DND-41 (cell line): ENCODE measurements around the gene NACC2.

Experiments used
- ATAC-seq: fragments of 200-7000 bp; cut with Tn5 transposase; 3 replicates; pipeline ENCODE4 v1.9.1; 2021; ENCODE audit warnings: low read depth; ENCODE audit not compliant: insufficient read depth
- DNase-seq: peaks from one replicate; pipeline ENCODE4 v3.0.0-alpha.2; 2020
- H2AFZ ChIP-seq: 2 replicates; pipeline ENCODE4 v1.6.0; 2012; ENCODE audit warnings: low read depth, low read length
- H3K27ac ChIP-seq: 2 replicates; pipeline ENCODE4 v1.5.1; 2012; ENCODE audit warnings: low read length, inconsistent platforms
- H3K27me3 ChIP-seq: fragments of 200-600 bp; sonication (generic); 2 replicates; pipeline ENCODE4 v1.6.0; 2012; ENCODE audit warnings: low read length, mild to moderate bottlenecking, inconsistent platforms; ENCODE audit not compliant: insufficient read depth, poor library complexity
- H3K36me3 ChIP-seq: 2 replicates; pipeline ENCODE4 v1.5.1; 2012; ENCODE audit warnings: low read length, inconsistent platforms; ENCODE audit not compliant: insufficient read depth
- H3K4me1 ChIP-seq: 2 replicates; pipeline ENCODE4 v1.5.1; 2012; ENCODE audit warnings: mild to moderate bottlenecking, low read length; ENCODE audit not compliant: insufficient read depth
- H3K4me2 ChIP-seq: 2 replicates; pipeline ENCODE4 v1.6.0; 2012; ENCODE audit warnings: mild to moderate bottlenecking, moderate library complexity, low read length, inconsistent platforms; ENCODE audit not compliant: insufficient read depth
- H3K4me3 ChIP-seq, 2 experiments: fragments of 200-600 bp in 1 of 2; shearing (Covaris generic) in 1 of 2; 2 replicates each; pipeline ENCODE4 v1.5.1; 2012 to 2016; ENCODE audit warnings: inconsistent platforms in 2 of 2, low read length in 2 of 2, mild to moderate bottlenecking in 2 of 2, low read depth in 1 of 2, moderate library complexity in 1 of 2
- H3K79me2 ChIP-seq: 2 replicates; pipeline ENCODE4 v1.6.0; 2012; ENCODE audit warnings: low read length, inconsistent platforms; ENCODE audit not compliant: insufficient read depth
- H3K9ac ChIP-seq: 2 replicates; pipeline ENCODE4 v1.6.0; 2012; ENCODE audit warnings: low read depth, mild to moderate bottlenecking, inconsistent platforms, low read length, moderate library complexity
- H3K9me3 ChIP-seq: 2 replicates; pipeline ENCODE4 v1.5.1; 2012; ENCODE audit warnings: low read length, moderate library complexity, mild to moderate bottlenecking, inconsistent platforms; ENCODE audit not compliant: insufficient read depth, severe bottlenecking
- H4K20me1 ChIP-seq: 2 replicates; pipeline ENCODE4 v1.6.0; 2012; ENCODE audit warnings: low read length; ENCODE audit not compliant: insufficient read depth
- CTCF ChIP-seq: IDR thresholded peaks from 2 replicates; pipeline ENCODE4 v1.5.1; 2012; ENCODE audit warnings: borderline replicate concordance, low read length, moderate library complexity, mild to moderate bottlenecking; ENCODE audit not compliant: poor library complexity, severe bottlenecking; ENCODE audit errors: extremely low read depth
- EZH2 ChIP-seq: IDR thresholded peaks from 3 replicates; pipeline ENCODE4 v1.6.1; 2012; ENCODE audit warnings: borderline replicate concordance, low read depth, mild to moderate bottlenecking, moderate library complexity, low read length, inconsistent platforms; ENCODE audit not compliant: severe bottlenecking

The NACC2 gene

DNA sequence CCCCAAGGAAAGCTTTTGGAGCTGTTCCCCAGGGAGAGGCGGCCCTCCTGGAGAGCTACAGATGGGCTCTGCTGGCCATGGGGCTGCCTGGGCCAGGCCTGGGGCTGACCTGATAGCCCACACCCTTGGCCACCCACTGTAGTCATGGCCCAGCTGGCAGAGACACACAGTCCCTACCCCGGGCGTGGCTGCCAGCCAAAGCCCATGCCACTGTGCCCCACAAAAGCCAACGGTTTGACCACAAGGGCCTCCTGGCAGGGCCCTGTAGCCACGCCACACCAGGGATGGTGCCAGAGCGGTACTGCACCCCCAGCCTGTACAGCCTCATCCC, 15.2 kb downstream of the NACC2 start:
- Histone ChIP-seq H3K9ac (no peak overlapping the region), H4K20me1 (peaks cover 4% of the 10 kb centered on the region; the same call in 1 of the 2 replicates), H3K79me2 (no peaks in the 10 kb centered on the region)

DNA sequence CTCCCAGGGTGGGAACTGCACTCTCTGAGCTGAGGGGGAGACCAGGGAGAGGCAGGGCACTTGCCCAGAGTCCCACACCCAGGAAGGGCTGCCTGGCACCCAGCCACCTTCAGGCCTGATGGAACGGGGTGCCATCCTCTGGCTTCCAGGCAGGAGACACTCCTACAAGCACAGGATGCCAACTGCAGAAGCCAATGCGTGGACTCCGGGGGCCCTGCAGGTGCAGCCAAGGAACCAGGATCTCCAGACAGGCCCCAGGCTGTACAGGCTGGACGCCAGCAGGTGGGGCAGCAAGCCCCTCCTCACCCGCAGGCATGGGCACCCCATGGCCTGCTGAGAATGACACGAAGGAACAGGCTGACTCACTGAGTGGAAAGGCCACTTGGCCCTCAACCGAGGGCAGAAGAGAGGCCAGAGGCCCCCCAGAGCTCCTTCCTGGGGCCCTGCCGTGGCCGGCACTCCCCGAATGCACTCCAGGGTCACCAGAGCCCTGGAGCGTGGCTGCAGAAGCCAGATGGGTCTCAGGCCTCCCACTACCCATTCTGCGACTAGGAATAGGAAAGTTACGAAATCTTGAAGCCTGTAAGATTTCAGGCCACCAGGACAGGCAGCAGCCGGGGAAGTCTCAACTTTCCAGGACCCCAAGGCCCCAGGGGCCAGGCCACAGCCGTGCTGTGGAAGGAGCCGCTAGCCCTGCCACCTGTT, 15.7 kb downstream of the NACC2 start:
- Histone ChIP-seq H3K4me1 (no peaks in the 10 kb centered on the region), H4K20me1 (peaks cover 4% of the 10 kb centered on the region; the same call in 1 of the 2 replicates), H3K4me2 (no peak overlapping the region), H3K27ac (no peak overlapping the region), H3K27me3 (no peaks in the 10 kb centered on the region), H3K36me3 (no peaks in the 10 kb centered on the region), H2AFZ (no peak overlapping the region), H3K9me3 (no peaks in the 10 kb centered on the region), H3K9ac (no peak overlapping the region), H3K79me2 (no peaks in the 10 kb centered on the region), H3K4me3 (no peak overlapping the region)
- ATAC-seq: no peak
- no peak for DNase-seq
- TF ChIP-seq EZH2 (no peak), CTCF (no peak)

More for the DNA sequence above, 15.2 kb downstream of the NACC2 start:
- Histone ChIP-seq H2AFZ (no peak overlapping the region), H3K9me3 (no peaks in the 10 kb centered on the region), H3K27me3 (no peaks in the 10 kb centered on the region), H3K27ac (no peak overlapping the region), H3K4me2 (no peak overlapping the region), H3K4me1 (no peaks in the 10 kb centered on the region), H3K36me3 (no peaks in the 10 kb centered on the region), H3K4me3 (no peak overlapping the region)
- no peak for TF ChIP-seq CTCF
- ATAC-seq (no peak), DNase-seq (no peak)

- Histone ChIP-seq H3K4me2 (no peak overlapping the region), H3K4me1 (no peaks in the 10 kb centered on the region)
Observed at GRCh38 chr9:136078498-136079011, 16.5 kb downstream of the NACC2 start.

More at GRCh38 chr9:136078498-136079011, 16.5 kb downstream of the NACC2 start:
- no peaks in the 10 kb centered on the region for H3K79me2 ChIP-seq
- H3K9ac ChIP-seq: no peak overlapping the region
- no peak overlapping the region for H3K4me3 ChIP-seq
- DNase-seq (no peak), ATAC-seq (no peak)
- no peaks in the 10 kb centered on the region for H3K9me3 ChIP-seq
- no peaks in the 10 kb centered on the region for H3K36me3 ChIP-seq
- H2AFZ ChIP-seq: no peak overlapping the region
- H3K27me3 ChIP-seq: no peaks in the 10 kb centered on the region
- H3K27ac ChIP-seq: no peak overlapping the region
- TF ChIP-seq EZH2 (no peak), CTCF (no peak)
- peaks cover 4% of the 10 kb centered on the region; the same call in 1 of the 2 replicates for H4K20me1 ChIP-seq
